GM12872 (cell line): ENCODE measurements around the gene DPP10.

Experiments
- TF ChIP-seq, protein P1 (sequence below): IDR thresholded peaks from 3 replicates; pipeline ENCODE4 v1.5.1; 2011; ENCODE audit warnings: low read depth, mild to moderate bottlenecking, low read length, moderate library complexity; ENCODE audit not compliant: insufficient read depth

The DPP10 gene

DNA sequence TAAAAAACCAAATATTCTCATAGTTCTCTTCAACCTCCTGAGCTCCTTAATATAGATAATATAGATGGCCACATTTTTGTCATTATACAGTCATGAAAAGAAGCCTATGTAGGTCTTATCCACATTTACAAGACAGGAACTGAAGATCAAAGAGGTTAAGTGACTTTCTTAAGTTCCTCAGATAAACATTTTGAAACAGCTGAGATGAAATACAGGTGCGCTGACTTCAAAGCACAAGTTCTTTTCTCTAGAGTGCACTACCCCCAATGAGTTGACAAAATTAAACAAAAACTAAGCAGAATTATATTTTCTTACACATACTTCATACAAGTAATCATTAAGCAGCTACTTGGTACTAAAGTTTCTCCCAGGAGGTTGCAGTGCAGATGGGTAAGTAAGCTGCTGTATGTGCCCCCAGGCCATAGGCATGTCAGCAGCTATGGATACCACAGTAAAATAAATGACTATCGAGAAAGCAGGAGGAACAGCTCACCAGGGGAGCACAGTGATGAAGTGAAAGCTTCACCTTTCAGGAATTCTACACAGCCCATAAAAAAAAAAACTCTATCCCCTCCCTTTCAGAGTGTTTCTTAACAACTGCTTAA is 199.8 kb downstream of the DPP10 start:
- TF ChIP-seq, protein P1, sequence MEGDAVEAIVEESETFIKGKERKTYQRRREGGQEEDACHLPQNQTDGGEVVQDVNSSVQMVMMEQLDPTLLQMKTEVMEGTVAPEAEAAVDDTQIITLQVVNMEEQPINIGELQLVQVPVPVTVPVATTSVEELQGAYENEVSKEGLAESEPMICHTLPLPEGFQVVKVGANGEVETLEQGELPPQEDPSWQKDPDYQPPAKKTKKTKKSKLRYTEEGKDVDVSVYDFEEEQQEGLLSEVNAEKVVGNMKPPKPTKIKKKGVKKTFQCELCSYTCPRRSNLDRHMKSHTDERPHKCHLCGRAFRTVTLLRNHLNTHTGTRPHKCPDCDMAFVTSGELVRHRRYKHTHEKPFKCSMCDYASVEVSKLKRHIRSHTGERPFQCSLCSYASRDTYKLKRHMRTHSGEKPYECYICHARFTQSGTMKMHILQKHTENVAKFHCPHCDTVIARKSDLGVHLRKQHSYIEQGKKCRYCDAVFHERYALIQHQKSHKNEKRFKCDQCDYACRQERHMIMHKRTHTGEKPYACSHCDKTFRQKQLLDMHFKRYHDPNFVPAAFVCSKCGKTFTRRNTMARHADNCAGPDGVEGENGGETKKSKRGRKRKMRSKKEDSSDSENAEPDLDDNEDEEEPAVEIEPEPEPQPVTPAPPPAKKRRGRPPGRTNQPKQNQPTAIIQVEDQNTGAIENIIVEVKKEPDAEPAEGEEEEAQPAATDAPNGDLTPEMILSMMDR = no peak

DNA sequence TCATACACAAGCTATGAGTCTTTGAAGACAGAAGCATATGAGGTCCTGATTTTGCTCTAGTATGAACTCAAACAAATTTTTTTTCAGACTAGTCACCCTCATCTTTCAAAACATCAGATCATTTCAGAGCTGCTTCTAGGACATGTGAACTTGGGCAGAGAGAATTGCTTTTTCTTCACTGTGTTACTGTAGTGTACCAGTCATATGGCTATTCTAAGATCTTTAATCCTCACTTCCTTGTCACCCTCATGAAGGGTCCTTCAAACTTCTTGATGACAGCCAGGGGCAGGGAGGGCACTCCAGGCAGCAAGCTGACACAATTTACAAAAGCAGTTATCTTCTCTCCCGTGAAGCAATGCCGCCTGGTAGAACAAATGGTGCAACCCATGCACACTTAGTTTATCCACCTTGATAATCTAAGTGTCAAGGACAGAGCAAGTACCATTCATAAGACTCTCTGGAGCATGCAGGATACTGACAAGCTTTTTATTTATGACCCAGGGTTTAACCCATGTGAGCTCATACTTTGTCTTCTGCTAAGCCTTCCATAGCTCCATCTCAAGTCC is 200.6 kb downstream of the DPP10 start:
- TF ChIP-seq, protein P1 = no peak

DNA sequence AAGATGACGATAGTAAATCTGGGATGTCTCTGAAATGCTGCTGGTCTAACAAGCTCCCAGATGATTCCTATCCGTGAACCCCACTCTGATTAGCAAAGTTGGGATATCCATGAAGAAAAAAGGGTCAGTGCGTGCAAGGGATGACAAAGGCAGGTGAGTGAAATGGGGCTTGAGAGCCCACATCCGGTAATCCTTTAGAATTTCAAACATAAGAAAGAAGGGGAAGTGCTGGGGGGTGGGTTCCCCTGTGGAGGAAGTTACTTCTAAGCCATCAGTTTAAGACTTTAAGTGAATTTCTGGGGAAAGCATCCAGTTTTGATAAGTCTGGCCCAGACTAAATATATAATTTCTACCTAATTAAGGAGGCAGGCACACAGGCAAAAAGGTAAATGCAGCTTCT is 209.5 kb downstream of the DPP10 start:
- TF ChIP-seq, protein P1 = no peak

DNA sequence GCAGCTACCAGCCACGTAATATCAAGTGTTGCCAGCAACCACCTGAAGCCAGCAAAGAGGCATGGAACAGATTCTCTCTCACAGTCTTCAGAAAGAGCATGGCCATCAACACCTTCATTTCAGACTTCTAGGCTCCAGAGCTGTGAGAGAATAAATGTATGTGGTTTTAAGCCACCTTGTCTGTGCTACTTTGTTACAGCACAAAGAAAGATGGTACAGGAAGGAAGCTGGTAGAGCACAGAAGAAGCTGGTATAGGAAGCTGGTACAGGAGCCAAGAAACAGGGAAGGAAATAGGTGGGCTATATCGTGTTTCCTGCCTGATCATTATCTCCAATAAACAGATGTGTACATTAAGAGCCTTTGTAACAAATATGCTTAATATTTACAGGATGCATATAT is 217.4 kb downstream of the DPP10 start:
- TF ChIP-seq, protein P1 = no peak

DNA sequence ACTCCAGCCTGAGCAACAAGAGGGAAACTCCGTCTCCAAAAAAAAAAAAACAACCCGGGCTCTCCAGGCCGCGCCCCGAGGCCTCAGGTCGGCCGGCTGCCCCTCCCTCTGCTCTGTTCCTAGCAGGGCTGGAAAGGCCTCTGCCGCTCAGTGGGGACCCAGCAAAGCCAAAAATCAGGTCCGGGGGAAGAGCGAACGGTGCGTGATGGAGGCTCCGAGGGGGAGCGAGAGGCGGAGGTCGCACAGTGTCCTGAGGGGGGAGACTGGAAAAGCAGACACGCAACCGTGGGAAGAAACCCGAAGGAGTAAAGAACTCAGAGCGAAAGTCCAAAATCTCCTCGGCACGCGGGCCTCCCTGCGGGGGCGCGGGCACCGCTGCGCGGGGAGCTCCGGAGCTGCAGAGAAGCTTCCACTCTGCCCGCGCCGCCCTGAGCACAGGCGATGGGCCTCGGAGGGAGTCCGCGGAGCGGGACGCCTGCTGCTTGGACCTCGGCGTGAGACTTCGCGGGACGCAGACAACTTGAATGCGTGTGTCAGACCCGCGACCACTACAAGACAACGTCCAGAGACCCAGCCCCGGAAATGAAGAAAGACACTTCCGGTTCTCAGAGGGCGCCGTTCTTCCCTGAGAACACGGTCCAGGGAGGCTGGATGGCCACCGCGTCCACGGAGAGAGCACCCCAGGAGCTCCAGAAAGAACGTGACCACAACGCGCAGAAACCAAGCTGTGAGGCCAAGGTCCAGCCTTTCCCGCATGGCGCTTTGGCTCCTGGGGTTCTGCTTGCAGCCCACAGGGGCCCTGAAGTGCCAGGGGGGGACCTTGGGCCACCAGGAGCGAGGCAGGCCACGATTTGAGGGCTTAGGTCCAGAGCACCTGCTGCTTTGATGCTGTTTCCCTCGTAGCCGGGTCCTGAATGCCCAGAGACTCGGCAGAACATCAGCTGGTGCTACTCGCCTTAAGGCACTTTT is 219.8 kb downstream of the DPP10 start:
- TF ChIP-seq, protein P1 = no peak

DNA sequence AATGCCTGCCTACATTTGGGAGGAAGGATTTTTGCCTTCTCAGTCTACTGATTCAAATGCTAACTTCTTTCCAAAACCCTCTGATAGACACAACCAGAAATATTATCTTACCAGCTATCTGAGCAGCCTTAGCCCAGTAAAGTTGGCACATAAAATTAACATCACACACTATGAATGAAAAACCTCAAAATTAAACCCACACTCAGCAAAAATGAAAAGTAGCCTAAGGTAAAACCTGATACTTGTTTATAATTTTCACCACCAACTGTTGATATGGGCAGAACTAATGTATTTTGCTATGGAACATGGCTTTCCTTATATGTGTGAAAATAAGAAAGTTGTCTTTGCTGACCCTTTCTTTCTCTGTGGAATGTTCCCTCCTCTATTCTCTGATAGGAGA is 226.0 kb downstream of the DPP10 start:
- TF ChIP-seq, protein P1 = no peak

DNA sequence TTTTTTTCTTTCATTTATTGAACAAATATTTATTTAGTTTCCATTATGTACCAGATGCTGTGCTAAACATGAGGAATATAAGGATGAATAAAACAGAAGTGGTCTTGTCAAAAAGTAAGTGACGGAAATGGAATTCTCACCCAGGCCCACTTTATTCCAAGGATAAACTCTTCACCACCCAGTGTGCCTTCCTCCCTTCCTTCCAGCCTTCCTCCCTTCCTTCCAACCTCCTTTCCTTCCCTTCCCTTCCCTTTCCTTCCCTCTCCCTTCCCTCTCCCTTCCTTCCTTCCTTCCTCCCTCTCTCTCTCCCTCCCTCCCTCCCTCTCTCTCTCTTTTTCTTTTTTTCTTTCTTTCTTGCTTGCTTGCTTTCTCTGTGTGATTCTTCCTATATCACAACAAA is 240.8 kb downstream of the DPP10 start:
- TF ChIP-seq, protein P1 = no peak
